Endodermal cell (in vitro differentiated cells): ENCODE results near the gene DBP. TPM values are rescaled to one million over a fixed set of nuclear protein-coding genes. Genes with fewer than 3 reads are reported as not detected.

Experiments used
- DNase-seq: peaks from one replicate; pipeline ENCODE4 v3.0.0-alpha.2; 2017
- H3K27ac ChIP-seq: 2 replicates; pipeline ENCODE4 v1.5.1; 2013; ENCODE audit warnings: mild to moderate bottlenecking, low read depth, low read length, moderate library complexity
- H3K27me3 ChIP-seq: 2 replicates; pipeline ENCODE4 v1.6.1; 2013; ENCODE audit warnings: mild to moderate bottlenecking, low read length, moderate library complexity; ENCODE audit not compliant: insufficient read depth, control insufficient read depth, poor library complexity, severe bottlenecking
- H3K36me3 ChIP-seq: 2 replicates; pipeline ENCODE4 v1.7.0; 2013; ENCODE audit warnings: mild to moderate bottlenecking, low read length, moderate library complexity; ENCODE audit not compliant: control insufficient read depth, insufficient read depth
- H3K4me1 ChIP-seq: one replicate; pipeline ENCODE4 v1.7.0; 2013; ENCODE audit warnings: low read length; ENCODE audit not compliant: control insufficient read depth, insufficient read depth
- H3K4me3 ChIP-seq: 2 replicates; pipeline ENCODE4 v1.5.1; 2013; ENCODE audit warnings: mild to moderate bottlenecking, low read length, moderate library complexity
- H3K9ac ChIP-seq: 2 replicates; pipeline ENCODE4 v1.6.1; 2013; ENCODE audit warnings: mild to moderate bottlenecking, low read length, moderate library complexity; ENCODE audit not compliant: poor library complexity, severe bottlenecking; ENCODE audit errors: extremely low read depth
- H3K9me3 ChIP-seq: 2 replicates; pipeline ENCODE4 v1.6.1; 2013; ENCODE audit warnings: mild to moderate bottlenecking, low read length, moderate library complexity; ENCODE audit not compliant: control insufficient read depth
- H3K27ac Mint-ChIP-seq: 2 replicates; pipeline ENCODE4 v1.8.0; 2020; ENCODE audit warnings: mixed read lengths
- H3K27me3 Mint-ChIP-seq: 2 replicates; pipeline ENCODE4 v1.8.0; 2021; ENCODE audit warnings: mild to moderate bottlenecking, mixed read lengths; ENCODE audit not compliant: insufficient read depth
- H3K36me3 Mint-ChIP-seq: 2 replicates; pipeline ENCODE4 v1.8.0; 2020; ENCODE audit warnings: low read depth, mixed read lengths
- H3K4me1 Mint-ChIP-seq: 2 replicates; pipeline ENCODE4 v1.8.0; 2020; ENCODE audit warnings: mixed read lengths
- H3K4me3 Mint-ChIP-seq: 2 replicates; pipeline ENCODE4 v1.8.0; 2020; ENCODE audit warnings: mild to moderate bottlenecking, moderate library complexity, mixed read lengths
- H3K9me3 Mint-ChIP-seq: 2 replicates; pipeline ENCODE4 v1.8.0; 2020; ENCODE audit warnings: mild to moderate bottlenecking, mixed read lengths
- WGBS, 2 experiments: methylation state at CpG; one replicate each; pipeline versions ENCODE4 v1.1.5 to v1.1.7; 2013; ENCODE audit warnings: missing lambda C conversion rate in 2 of 2, mixed read lengths in 1 of 2; ENCODE audit not compliant: insufficient coverage in 1 of 2, insufficient read length in 1 of 2; 5-methylcytosine and 5-hydroxymethylcytosine counted together
- total RNA-seq, 2 donors: library from RNA; stranded (reverse); fragmentation: NEBNext Ultra II Directional in 1 of 2; extraction: Animal tissue kit (Norgen Biotek cat#: 25700) in 1 of 2; gene quantifications; 2 replicates in 1 of 2; 3 replicates in 1 of 2; pipeline ENCODE4 v1.2.1, GENCODE V29; 2021
- TF ChIP-seq, protein P1 (sequence below): fragments of 200-600 bp; sonication (generic); conservative IDR thresholded peaks from 2 replicates; pipeline ENCODE4 v1.5.0; 2021; ENCODE audit warnings: antibody characterized with exemption, mild to moderate bottlenecking

The DBP gene
- total RNA-seq, 2 donors from 2014 or later = 5.3 to 13.1 TPM

DNA sequence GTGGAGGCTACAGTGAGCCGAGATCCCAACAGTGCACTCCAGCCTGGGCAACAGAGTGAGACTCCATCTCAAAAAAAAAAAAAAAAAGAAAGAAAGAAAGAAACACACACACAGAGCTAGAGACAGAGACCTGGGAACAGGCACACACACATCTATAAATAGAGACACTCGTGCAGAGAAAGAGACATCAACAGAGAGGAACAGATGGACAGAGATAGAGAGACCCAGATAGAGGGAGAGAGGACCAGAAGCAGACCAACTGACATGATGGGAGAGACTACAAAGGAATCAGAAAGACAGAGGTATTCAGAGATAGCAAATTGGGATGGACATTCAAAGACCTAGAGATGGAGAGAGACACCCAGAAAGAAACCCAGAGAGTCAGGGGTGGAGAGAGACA lies 11.0 kb upstream of the DBP start:
- no peak overlapping the region for H3K27ac ChIP-seq
- no peak overlapping the region for H3K4me3 Mint-ChIP-seq
- H3K4me1 Mint-ChIP-seq = peaks cover 8% of the 10 kb centered on the region
- peaks cover 6% of the 10 kb centered on the region for H3K9me3 Mint-ChIP-seq
- no peak overlapping the region for H3K4me3 ChIP-seq
- H3K27ac Mint-ChIP-seq = no peak overlapping the region
- no peak overlapping the region for H3K9ac ChIP-seq
- no peaks in the 10 kb centered on the region for H3K4me1 ChIP-seq
- TF ChIP-seq, protein P1, sequence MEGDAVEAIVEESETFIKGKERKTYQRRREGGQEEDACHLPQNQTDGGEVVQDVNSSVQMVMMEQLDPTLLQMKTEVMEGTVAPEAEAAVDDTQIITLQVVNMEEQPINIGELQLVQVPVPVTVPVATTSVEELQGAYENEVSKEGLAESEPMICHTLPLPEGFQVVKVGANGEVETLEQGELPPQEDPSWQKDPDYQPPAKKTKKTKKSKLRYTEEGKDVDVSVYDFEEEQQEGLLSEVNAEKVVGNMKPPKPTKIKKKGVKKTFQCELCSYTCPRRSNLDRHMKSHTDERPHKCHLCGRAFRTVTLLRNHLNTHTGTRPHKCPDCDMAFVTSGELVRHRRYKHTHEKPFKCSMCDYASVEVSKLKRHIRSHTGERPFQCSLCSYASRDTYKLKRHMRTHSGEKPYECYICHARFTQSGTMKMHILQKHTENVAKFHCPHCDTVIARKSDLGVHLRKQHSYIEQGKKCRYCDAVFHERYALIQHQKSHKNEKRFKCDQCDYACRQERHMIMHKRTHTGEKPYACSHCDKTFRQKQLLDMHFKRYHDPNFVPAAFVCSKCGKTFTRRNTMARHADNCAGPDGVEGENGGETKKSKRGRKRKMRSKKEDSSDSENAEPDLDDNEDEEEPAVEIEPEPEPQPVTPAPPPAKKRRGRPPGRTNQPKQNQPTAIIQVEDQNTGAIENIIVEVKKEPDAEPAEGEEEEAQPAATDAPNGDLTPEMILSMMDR = no peak
- no peaks in the 10 kb centered on the region for H3K9me3 ChIP-seq
- H3K27me3 Mint-ChIP-seq = no peaks in the 10 kb centered on the region
- WGBS, 2 experiments = 80 to 93% methylated on average over 1 to 2 of the region's 2 CpGs
- no peaks in the 10 kb centered on the region for H3K36me3 Mint-ChIP-seq
- DNase-seq = no peak
- no peaks in the 10 kb centered on the region for H3K27me3 ChIP-seq
- H3K36me3 ChIP-seq = no peaks in the 10 kb centered on the region

DNA sequence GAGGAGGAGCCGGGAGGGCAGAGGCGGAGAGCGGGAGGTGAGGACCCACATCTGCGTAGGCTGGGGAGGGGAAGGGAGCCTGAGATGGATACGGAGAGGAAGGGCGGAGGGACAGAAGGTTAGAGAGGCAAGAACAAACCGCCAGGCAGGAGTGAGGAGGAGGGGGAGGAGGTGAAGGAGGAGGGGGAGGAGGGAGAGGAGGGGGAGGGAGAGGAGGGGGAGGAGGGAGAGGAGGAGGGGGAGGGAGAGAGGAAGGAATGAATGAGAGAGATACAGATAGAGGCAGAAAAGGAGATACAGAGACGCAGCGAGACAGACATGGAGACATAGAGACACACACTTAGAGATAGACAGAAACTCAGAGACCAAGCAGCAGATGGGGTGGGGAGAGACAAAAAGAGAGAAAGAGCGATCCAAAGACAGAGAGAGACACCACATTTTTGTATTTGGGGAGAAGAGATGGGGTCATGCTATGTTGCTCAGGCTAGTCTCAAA lies 9.6 kb upstream of the DBP start:
- Mint-ChIP-seq H3K9me3 (peaks cover 4% of the 10 kb centered on the region), H3K4me3 (peak overlapping the region; percentile 76), H3K4me1 (peaks cover 7% of the 10 kb centered on the region), H3K36me3 (peaks cover 10% of the 10 kb centered on the region), H3K27me3 (no peaks in the 10 kb centered on the region), H3K27ac (no peak overlapping the region)
- TF ChIP-seq, protein P1 = no peak
- DNase-seq = no peak
- H3K36me3 ChIP-seq = no peaks in the 10 kb centered on the region
- WGBS, 2 experiments = 30 to 47% methylated on average over 3 to 8 of the region's 10 CpGs
- no peaks in the 10 kb centered on the region for H3K27me3 ChIP-seq
- no peaks in the 10 kb centered on the region for H3K4me1 ChIP-seq
- no peak overlapping the region for H3K4me3 ChIP-seq
- no peaks in the 10 kb centered on the region for H3K9me3 ChIP-seq
- no peak overlapping the region for H3K9ac ChIP-seq
- H3K27ac ChIP-seq = no peak overlapping the region

DNA sequence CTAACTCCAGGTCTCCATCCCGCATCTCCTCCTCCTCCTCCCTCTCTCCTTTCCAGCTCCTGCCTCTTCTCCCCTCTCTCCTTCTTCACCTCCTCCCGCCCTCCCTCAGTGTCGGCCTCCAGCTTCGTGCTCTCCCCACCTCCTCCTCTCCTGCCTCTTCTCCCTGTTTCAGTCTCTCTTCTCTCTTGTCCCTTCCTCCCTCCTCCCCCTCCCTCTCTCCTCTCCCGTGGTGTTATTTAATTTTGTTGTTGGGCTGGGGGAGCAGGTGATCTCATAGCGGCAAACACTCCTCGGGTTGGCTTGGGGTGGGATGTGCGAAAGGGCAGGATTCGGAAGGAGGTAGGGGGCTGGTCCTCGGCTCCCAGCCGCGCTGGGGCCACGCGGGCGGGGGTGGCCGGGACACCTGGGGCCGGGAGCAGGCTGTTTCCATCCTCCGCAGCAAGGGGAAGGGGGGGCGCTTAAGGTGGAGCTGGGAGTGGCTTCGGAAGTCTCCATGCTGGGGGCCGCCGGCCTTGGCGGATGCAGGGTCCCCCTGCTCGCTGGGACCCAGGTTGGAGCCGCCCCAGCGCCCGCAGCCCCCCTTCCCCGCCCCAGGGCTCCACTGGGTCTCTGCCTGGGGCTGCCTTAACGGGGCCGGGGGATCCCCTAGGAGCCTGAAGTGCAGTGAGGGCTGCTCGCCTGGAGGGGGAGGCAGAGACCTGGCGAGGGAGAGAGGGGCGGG lies 9.0 kb upstream of the DBP start, which contains the start of gene CA11:
CA11 (minus strand) TSS at position 187 of the 721 bp plus-strand sequence. CDS start 555 bp downstream, outside the sequence.
- peak; percentile 98 for DNase-seq
- WGBS, 2 experiments = 0% methylated on average over 13 to 32 of the region's 33 CpGs
- H3K27ac ChIP-seq = peak within 1 kb of the TSS; percentile 58
- no peaks in the 10 kb centered on the region for H3K4me1 ChIP-seq
- H3K4me3 ChIP-seq = peak within 1 kb of the TSS; percentile 86
- Mint-ChIP-seq H3K4me3 (peak within 1 kb of the TSS; percentile 76), H3K27me3 (peaks cover 2% of the 10 kb centered on the region), H3K27ac (peak within 1 kb of the TSS; percentile 87), H3K9me3 (peaks cover 3% of the 10 kb centered on the region), H3K4me1 (peaks cover 7% of the 10 kb centered on the region), H3K36me3 (peaks cover 14% of the 10 kb centered on the region)
- TF ChIP-seq, protein P1 = peak; percentile 93
- no peaks in the 10 kb centered on the region for H3K9me3 ChIP-seq
- H3K27me3 ChIP-seq = no peaks in the 10 kb centered on the region
- H3K9ac ChIP-seq = peak within 1 kb of the TSS; percentile 40
- no peaks in the 10 kb centered on the region for H3K36me3 ChIP-seq
